Glomerular endothelial cell (primary cell): ENCODE data around the gene TRMT10C. TPM values are rescaled to one million over a fixed set of nuclear protein-coding genes. Genes with fewer than 3 reads are reported as not detected.

Experiments used
- DNase-seq: peaks from one replicate; pipeline ENCODE4 v3.0.0-alpha.2; 2011; ENCODE audit warnings: low read depth, low spot score; ENCODE audit errors: extremely low read depth
- total RNA-seq: library from RNA; depleted of rRNA; stranded (reverse); fragments of >200 nt; gene quantifications from 2 replicates; pipeline ENCODE4 v1.2.3, GENCODE V29; 2015

TRMT10C gene
- total RNA-seq, 1 donor from 2014 or later = 22.6 TPM

DNA sequence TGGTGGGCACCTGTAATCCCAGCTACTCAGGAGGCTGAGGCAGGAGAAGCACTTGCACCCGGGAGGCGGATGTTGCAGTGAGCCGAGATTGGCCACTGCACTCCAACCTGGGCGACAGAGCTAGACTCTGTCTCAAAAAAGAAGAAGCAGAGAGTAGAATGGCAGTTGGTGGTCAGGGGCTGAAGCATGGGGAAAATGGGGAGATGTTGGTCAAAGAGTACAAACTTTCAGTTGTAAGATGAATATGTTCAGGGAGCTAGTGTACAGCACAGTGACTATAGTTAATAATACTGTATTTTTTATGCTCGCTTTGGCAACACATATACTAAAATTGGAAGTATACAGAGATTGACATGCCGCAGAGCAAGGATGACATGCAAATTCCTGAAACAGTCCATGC lies 53.9 kb downstream of the TRMT10C start:
- no peak for DNase-seq

Other genes starting within 250 kb of the TRMT10C start
- gene IMPG2, start 241.3 kb upstream of the TRMT10C start, total RNA-seq = 0.34 and 0.99 TPM in 2 replicates
- gene SENP7, start 48.7 kb upstream of the TRMT10C start, total RNA-seq = 8.3 and 17.7 TPM in 2 replicates
- 59.4 and 71.0 TPM in 2 replicates for gene PCNP, start 12.3 kb downstream of the TRMT10C start, total RNA-seq
- gene ZBTB11, start 115.3 kb downstream of the TRMT10C start, total RNA-seq = 12.2 and 15.9 TPM in 2 replicates
- gene RPL24, start 124.8 kb downstream of the TRMT10C start, total RNA-seq = 1,046 and 1,546 TPM in 2 replicates
- 3.9 and 6.4 TPM in 2 replicates for gene CEP97, start 162.7 kb downstream of the TRMT10C start, total RNA-seq
- 5.9 and 9.4 TPM in 2 replicates for gene NXPE3, start 217.3 kb downstream of the TRMT10C start, total RNA-seq